MCF 10A (cell line): ENCODE measurements around the gene LILRA5. TPM values are rescaled to one million over a fixed set of nuclear protein-coding genes. Genes with fewer than 3 reads are reported as not detected.
"Not testable (repeated sequence)": the region's sequence is repeated elsewhere in the genome, so short reads cannot be mapped to it uniquely, and the experiment has no call there.

Experiments
- Bru-seq: library from RNA; stranded (reverse); fragments of 400-500 nt; gene quantifications from one replicate; lab custom pipeline; 2021; lab: Mats Ljungman, UMichigan
- BruChase-seq, 2 experiments: library from RNA; stranded (reverse); fragments of 400-500 nt; gene quantifications; one replicate each; lab custom pipeline; 2021; lab: Mats Ljungman, UMichigan
- BruUV-seq: library from RNA; stranded (reverse); fragments of 400-500 nt; replicated peaks from 2 replicates; lab custom pipeline; 2021; lab: Mats Ljungman, UMichigan
- CTCF ChIA-PET: fragments of 300-600 bp; sonication (Branson Sonifier 250); formaldehyde crosslinking; extraction: SDS; loops from one replicate; lab custom pipeline; 2021; ENCODE audit warnings: antibody characterized with exemption, inconsistent platforms; lab: Yijun Ruan, JAX
- POLR2A ChIA-PET: fragments of 300-600, 350-650 bp; sonication (Branson Sonifier 250); formaldehyde crosslinking; extraction: SDS; loops from one replicate; lab custom pipeline; 2020; ENCODE audit warnings: antibody characterized with exemption, inconsistent platforms; lab: Yijun Ruan, JAX
- DNase-seq: peaks from one replicate; pipeline ENCODE4 v3.0.0-alpha.2; 2018; ENCODE audit not compliant: unreplicated experiment
- H3K27ac Mint-ChIP-seq: one replicate; pipeline ENCODE4 v1.8.0; 2022; ENCODE audit warnings: mild to moderate bottlenecking, low read depth, mixed read lengths; ENCODE audit not compliant: unreplicated experiment
- H3K27me3 Mint-ChIP-seq: one replicate; pipeline ENCODE4 v1.8.0; 2022; ENCODE audit warnings: mixed read lengths; ENCODE audit not compliant: insufficient read depth, unreplicated experiment
- H3K36me3 Mint-ChIP-seq: one replicate; pipeline ENCODE4 v1.8.0; 2022; ENCODE audit warnings: mild to moderate bottlenecking, moderate library complexity, mixed read lengths; ENCODE audit not compliant: insufficient read depth, unreplicated experiment
- H3K4me1 Mint-ChIP-seq: one replicate; pipeline ENCODE4 v1.8.0; 2022; ENCODE audit warnings: mixed read lengths; ENCODE audit not compliant: insufficient read depth, unreplicated experiment
- H3K4me3 Mint-ChIP-seq: one replicate; pipeline ENCODE4 v1.8.0; 2022; ENCODE audit warnings: mild to moderate bottlenecking, moderate library complexity, mixed read lengths; ENCODE audit not compliant: unreplicated experiment
- H3K9me3 Mint-ChIP-seq: one replicate; pipeline ENCODE4 v1.8.0; 2022; ENCODE audit warnings: mixed read lengths; ENCODE audit not compliant: unreplicated experiment
- CTCF ChIP-seq: fragments of 200-600 bp; IDR thresholded peaks from one replicate; pipeline ENCODE4 v1.8.0; 2022; ENCODE audit warnings: antibody characterized with exemption, mild to moderate bottlenecking; ENCODE audit not compliant: unreplicated experiment
- intact Hi-C: fragments of 100-400 bp; cut with micrococcal nuclease; formaldehyde crosslinking; loops from 2 replicates; pipeline ENCODE4 v1.14.1; 2022
- long read RNA-seq: library from polyadenylated mRNA; stranded (forward); transcript quantifications from one replicate; pipeline ENCODE4 v2.0.0, GENCODE V29; 2022
- total RNA-seq: library from RNA; stranded (reverse); gene quantifications from 2 replicates; pipeline ENCODE4 v1.2.3, GENCODE V29; 2022

LILRA5 gene
- not detected in 2 replicates for total RNA-seq
- not detected for Bru-seq, nascent RNA
- BruChase-seq, experiment 1, labeled RNA remaining after a 6-hour chase = not detected
- not detected for BruChase-seq, experiment 2, labeled RNA remaining after a 2-hour chase
- long read RNA-seq = 0 reads

GRCh38 chr19:54312436-54313377 is at the start of gene LILRA5:
Gene LILRA5, minus strand, starts transcription at chr19:54313166. Its CDS starts 147 bp downstream, at chr19:54313019.
- H3K27ac Mint-ChIP-seq = no peak within 1 kb of the TSS
- H3K9me3 Mint-ChIP-seq = no peaks in the 10 kb centered on the region
- peaks cover 64% of the 10 kb centered on the region for H3K27me3 Mint-ChIP-seq
- H3K36me3 Mint-ChIP-seq = no peaks in the 10 kb centered on the region
- no peak for DNase-seq
- POLR2A ChIA-PET = no interaction called here
- TF ChIP-seq CTCF = no peak
- no TSS peak for BruUV-seq
- CTCF ChIA-PET = interaction anchor here (1.2 to 1.6 kb wide), 2 partner anchors 16 to 78 kb away, joined by 3 to 5 read pairs; no protein-coding TSS in a partner anchor
- H3K4me3 Mint-ChIP-seq = no peak within 1 kb of the TSS
- no peaks in the 10 kb centered on the region for H3K4me1 Mint-ChIP-seq
- intact Hi-C loops = no loop called here

- intact Hi-C loops, H3K27ac Mint-ChIP-seq, BruUV-seq, H3K9me3 Mint-ChIP-seq, H3K4me3 Mint-ChIP-seq, H3K27me3 Mint-ChIP-seq, POLR2A ChIA-PET, DNase-seq, H3K4me1 Mint-ChIP-seq, H3K36me3 Mint-ChIP-seq: not testable (repeated sequence)
- CTCF ChIA-PET = interaction anchor here (1.4 kb wide), 1 partner anchor 29 kb away, joined by 5 read pairs; no protein-coding TSS in a partner anchor
These were observed 48.9 kb upstream of the LILRA5 start for GRCh38 chr19:54361680-54362422.

GRCh38 chr19:54359149-54359820 is 46.3 kb upstream of the LILRA5 start:
- H3K27me3 Mint-ChIP-seq, CTCF ChIA-PET, H3K36me3 Mint-ChIP-seq, H3K4me1 Mint-ChIP-seq, DNase-seq, BruUV-seq, H3K4me3 Mint-ChIP-seq, H3K9me3 Mint-ChIP-seq, H3K27ac Mint-ChIP-seq, intact Hi-C loops, POLR2A ChIA-PET: not testable (repeated sequence)

GRCh38 chr19:54357381-54357780 is 44.4 kb upstream of the LILRA5 start:
- Mint-ChIP-seq H3K4me1 (no peaks in the 10 kb centered on the region), H3K27ac (no peak overlapping the region), H3K36me3 (no peaks in the 10 kb centered on the region), H3K27me3 (peaks cover 12% of the 10 kb centered on the region), H3K9me3 (no peaks in the 10 kb centered on the region), H3K4me3 (no peak overlapping the region)
- TF ChIP-seq CTCF = no peak
- intact Hi-C loops = no loop called here
- ChIA-PET CTCF (interaction anchor here (0.6 to 1.0 kb wide), 3 partner anchors 35 to 1198 kb away, joined by 3 to 4 read pairs (median 3); no protein-coding TSS in a partner anchor), POLR2A (no interaction called here)
- DNase-seq = no peak
- no TSS peak for BruUV-seq
